Kidney epithelial cell (primary cell): ENCODE results near the gene SLC10A3. TPM values are rescaled to one million over a fixed set of nuclear protein-coding genes. Genes with fewer than 3 reads are reported as not detected.

Experiments
- DNase-seq: peaks from one replicate; pipeline ENCODE4 v3.0.0-alpha.2; 2010; ENCODE audit warnings: low read depth
- H3K27me3 ChIP-seq: 2 replicates; pipeline ENCODE4 v1.6.0; 2011; ENCODE audit warnings: low read length; ENCODE audit not compliant: control insufficient read depth, insufficient read depth
- H3K36me3 ChIP-seq: 2 replicates; pipeline ENCODE4 v1.5.1; 2011; ENCODE audit warnings: low read length; ENCODE audit not compliant: control insufficient read depth, insufficient read depth
- H3K4me3 ChIP-seq: 2 replicates; pipeline ENCODE4 v1.5.1; 2011; ENCODE audit warnings: low read depth, mild to moderate bottlenecking, control low read depth, low read length
- CTCF ChIP-seq: IDR thresholded peaks from 2 replicates; pipeline ENCODE4 v1.5.1; 2011; ENCODE audit warnings: mild to moderate bottlenecking, moderate library complexity, low read length, control low read depth, inconsistent platforms; ENCODE audit not compliant: insufficient read depth, poor library complexity, severe bottlenecking
- total RNA-seq: library from RNA; depleted of rRNA; stranded (reverse); fragments of >200 nt; gene quantifications from 2 replicates; pipeline ENCODE4 v1.2.3, GENCODE V29; 2015

SLC10A3 gene
- total RNA-seq, 1 donor from 2014 or later: 20.3 TPM

DNA sequence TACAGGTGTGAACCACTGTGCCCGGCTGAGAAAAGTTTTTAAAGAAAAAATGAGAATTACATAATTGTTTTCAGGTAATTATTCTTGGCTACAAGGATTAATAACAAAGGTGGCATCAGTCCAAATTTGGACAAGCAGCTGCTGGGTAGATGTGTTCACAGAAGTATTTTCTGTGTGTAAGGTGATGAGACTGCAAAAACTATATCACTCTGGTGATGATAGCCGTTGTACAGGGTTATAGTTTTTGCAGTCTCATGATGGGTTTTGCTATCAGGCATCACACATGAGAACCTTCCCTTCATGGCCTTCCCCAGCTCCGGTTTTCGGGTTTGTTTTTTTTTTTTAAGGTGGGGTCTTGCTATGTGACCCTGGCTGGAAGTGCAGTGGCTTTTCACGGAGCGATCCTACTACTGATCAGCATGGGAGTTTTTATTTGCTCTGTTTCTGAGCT lies 5.1 kb upstream of the SLC10A3 start:
- TF ChIP-seq CTCF: no peak
- Histone ChIP-seq H3K36me3 (no peaks in the 10 kb centered on the region), H3K27me3 (no peaks in the 10 kb centered on the region), H3K4me3 (no peak overlapping the region)
- DNase-seq: no peak

DNA sequence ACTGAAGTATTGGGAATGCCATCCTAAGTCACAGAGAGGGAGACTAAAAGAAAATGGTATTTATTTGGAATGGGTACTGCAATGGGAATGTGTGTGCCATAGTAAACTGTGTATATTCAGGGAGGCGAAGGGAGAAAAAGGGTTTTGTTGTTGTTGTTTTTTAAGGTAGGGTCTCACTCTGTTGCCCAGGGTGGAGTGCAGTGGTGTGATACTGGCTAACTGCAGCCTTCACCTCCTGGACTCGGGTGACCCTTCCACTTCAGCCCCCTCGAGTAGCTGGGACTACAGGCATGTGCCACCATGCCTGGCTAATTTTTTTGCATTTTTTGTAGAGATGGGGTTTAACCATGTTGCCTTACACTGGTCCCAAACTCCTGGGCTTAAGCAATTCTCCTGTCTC lies 4.3 kb upstream of the SLC10A3 start:
- Histone ChIP-seq H3K36me3 (no peaks in the 10 kb centered on the region), H3K4me3 (no peak overlapping the region), H3K27me3 (no peaks in the 10 kb centered on the region)
- no peak for TF ChIP-seq CTCF
- DNase-seq: no peak

GRCh38 chrX:154490021-154490413 lies 412 bp downstream of the SLC10A3 start:
- no peaks in the 10 kb centered on the region for H3K27me3 ChIP-seq
- H3K36me3 ChIP-seq: no peaks in the 10 kb centered on the region
- no peak for DNase-seq
- peak overlapping the region; percentile 59 for H3K4me3 ChIP-seq
- TF ChIP-seq CTCF: no peak

DNA sequence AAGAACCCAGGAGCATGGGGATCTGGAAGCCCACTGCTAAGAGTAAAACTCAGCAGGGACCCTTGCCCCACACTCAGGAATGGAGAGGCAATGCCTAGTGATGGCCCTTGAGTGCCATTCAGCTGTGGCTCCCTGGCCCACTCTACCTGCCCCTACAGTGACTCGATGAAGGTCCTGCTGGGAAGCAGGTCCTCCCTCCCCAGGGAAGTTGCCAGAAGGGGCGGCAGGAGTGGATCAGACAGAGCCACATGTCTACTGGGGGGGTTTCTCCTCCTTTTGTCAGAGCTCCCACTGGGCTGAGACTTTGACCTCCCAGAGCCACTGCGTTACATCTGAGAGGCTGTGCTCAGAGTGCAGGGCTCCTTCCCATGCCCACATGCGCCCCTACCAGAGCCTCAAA lies 1.2 kb downstream of the SLC10A3 start:
- no peak for DNase-seq
- no peak for TF ChIP-seq CTCF
- no peak overlapping the region for H3K4me3 ChIP-seq

DNA sequence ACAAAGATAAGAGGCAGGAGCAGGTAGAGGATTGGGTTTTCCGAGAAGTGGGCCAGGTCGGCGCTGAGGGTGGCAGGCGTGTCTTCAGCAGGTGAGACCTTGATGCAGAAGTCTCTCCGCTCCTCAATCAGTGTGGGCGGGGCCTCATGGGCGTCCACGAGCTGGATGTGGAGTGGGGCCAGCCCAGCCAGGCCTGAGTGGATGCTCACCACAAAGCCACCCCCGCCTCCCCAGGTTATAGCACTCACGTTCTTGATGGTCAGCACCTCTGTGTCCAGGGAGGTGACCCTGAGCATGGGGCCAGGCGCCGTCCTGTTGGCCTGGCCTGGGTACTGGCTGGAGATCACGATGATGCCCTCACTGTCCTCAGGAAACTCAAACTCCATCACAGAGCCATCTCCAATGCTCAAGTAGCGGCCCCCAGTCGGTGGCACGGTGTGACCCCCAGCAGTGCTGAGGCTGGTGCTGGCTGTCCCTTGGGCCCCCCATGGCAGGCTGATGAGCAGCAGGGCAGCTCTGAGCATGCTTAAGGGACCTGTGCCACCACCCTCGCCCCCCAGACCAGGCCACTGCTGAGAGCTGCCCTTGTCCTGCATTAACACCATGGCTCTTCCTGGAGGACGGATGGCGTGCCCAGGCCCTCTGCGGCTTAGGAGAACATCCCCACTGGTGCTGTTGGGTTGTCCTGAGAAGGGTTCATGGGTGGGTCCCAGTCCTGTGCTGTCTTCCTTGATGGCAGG lies 1.9 kb downstream of the SLC10A3 start:
- Histone ChIP-seq H3K4me3 (no peak overlapping the region), H3K36me3 (no peaks in the 10 kb centered on the region), H3K27me3 (no peaks in the 10 kb centered on the region)
- TF ChIP-seq CTCF: no peak
- DNase-seq: no peak

More for the DNA sequence above, 1.2 kb downstream of the SLC10A3 start:
- no peaks in the 10 kb centered on the region for H3K36me3 ChIP-seq
- H3K27me3 ChIP-seq: no peaks in the 10 kb centered on the region

- H3K36me3 ChIP-seq: no peaks in the 10 kb centered on the region
- no peak for TF ChIP-seq CTCF
- H3K27me3 ChIP-seq: no peaks in the 10 kb centered on the region
- H3K4me3 ChIP-seq: no peak overlapping the region
- DNase-seq: no peak
Observed at GRCh38 chrX:154487518-154488290, 2.7 kb downstream of the SLC10A3 start.
